Mesenchymal stem cell (in vitro differentiated cells and primary cell): ENCODE data around the gene EEFSEC.

Experiments
- DNase-seq: peaks from one replicate; pipeline ENCODE4 v3.0.0-alpha.2; 2013
- H2AFZ ChIP-seq: one replicate; pipeline ENCODE4 v1.6.1; 2013; ENCODE audit warnings: low read depth, mild to moderate bottlenecking, control low read depth, inconsistent platforms, low read length, moderate library complexity
- H2AK5ac ChIP-seq: 2 replicates; pipeline ENCODE4 v1.6.1; 2013; ENCODE audit warnings: low read length, moderate library complexity, mild to moderate bottlenecking, inconsistent platforms; ENCODE audit not compliant: severe bottlenecking
- H2BK120ac ChIP-seq: one replicate; pipeline ENCODE4 v1.6.1; 2013; ENCODE audit warnings: low read depth, mild to moderate bottlenecking, inconsistent platforms, low read length, moderate library complexity
- H2BK12ac ChIP-seq, 2 experiments: one replicate each; pipeline ENCODE4 v1.6.1; 2013; ENCODE audit warnings: inconsistent platforms in 2 of 2, low read length in 2 of 2, mild to moderate bottlenecking in 2 of 2, moderate library complexity in 2 of 2, control low read depth in 1 of 2
- H2BK15ac ChIP-seq: one replicate; pipeline ENCODE4 v1.6.1; 2013; ENCODE audit warnings: mild to moderate bottlenecking, low read depth, inconsistent platforms; ENCODE audit not compliant: poor library complexity, severe bottlenecking
- H2BK5ac ChIP-seq: 2 replicates; pipeline ENCODE4 v1.6.1; 2013; ENCODE audit warnings: low read depth, mild to moderate bottlenecking, low read length, control low read depth, inconsistent platforms; ENCODE audit not compliant: poor library complexity, severe bottlenecking
- H3K14ac ChIP-seq, 2 experiments: one replicate each; pipeline ENCODE4 v1.6.1; 2013; ENCODE audit warnings: inconsistent platforms in 2 of 2, low read length in 2 of 2, control low read depth in 1 of 2, mild to moderate bottlenecking in 1 of 2, moderate library complexity in 1 of 2
- H3K18ac ChIP-seq, 2 experiments: one replicate each; pipeline ENCODE4 v1.6.1; 2013; ENCODE audit warnings: inconsistent platforms in 2 of 2, low read length in 2 of 2, control low read depth in 1 of 2, low read depth in 1 of 2, mild to moderate bottlenecking in 1 of 2
- H3K23ac ChIP-seq, 2 experiments: one replicate each; pipeline ENCODE4 v1.6.1; 2013; ENCODE audit warnings: inconsistent platforms in 2 of 2, low read length in 2 of 2, mild to moderate bottlenecking in 2 of 2, moderate library complexity in 2 of 2, control low read depth in 1 of 2
- H3K27ac ChIP-seq: 2 replicates; pipeline ENCODE4 v1.5.1; 2013; ENCODE audit warnings: mild to moderate bottlenecking, moderate library complexity, low read length, control low read depth, inconsistent platforms; ENCODE audit not compliant: poor library complexity, severe bottlenecking
- H3K27me3 ChIP-seq, 2 experiments: 2 replicates each; pipeline versions ENCODE4 v1.6.1 to v1.7.0; 2013; ENCODE audit warnings: low read length in 2 of 2, mild to moderate bottlenecking in 2 of 2, moderate library complexity in 2 of 2, control low read depth in 1 of 2, inconsistent platforms in 1 of 2; ENCODE audit not compliant: control insufficient read depth in 1 of 2, insufficient read depth in 1 of 2
- H3K36me3 ChIP-seq, 2 experiments: 2 replicates each; pipeline versions ENCODE4 v1.6.1 to v1.7.0; 2013; ENCODE audit warnings: low read length in 2 of 2, control low read depth in 1 of 2, inconsistent platforms in 1 of 2, low read depth in 1 of 2, mild to moderate bottlenecking in 1 of 2; ENCODE audit not compliant: insufficient read depth in 2 of 2, control insufficient read depth in 1 of 2
- H3K4ac ChIP-seq, 2 experiments: one replicate each; pipeline ENCODE4 v1.6.1; 2013; ENCODE audit warnings: inconsistent platforms in 2 of 2, low read length in 2 of 2, mild to moderate bottlenecking in 2 of 2, moderate library complexity in 2 of 2, control low read depth in 1 of 2, low read depth in 1 of 2
- H3K4me1 ChIP-seq: 2 replicates; pipeline ENCODE4 v1.6.1; 2013; ENCODE audit warnings: low read depth, low read length, control low read depth; ENCODE audit not compliant: control insufficient read depth, insufficient read depth
- H3K4me2 ChIP-seq: 2 replicates; pipeline ENCODE4 v1.6.1; 2013; ENCODE audit warnings: low read length, mild to moderate bottlenecking, inconsistent platforms; ENCODE audit not compliant: poor library complexity, severe bottlenecking
- H3K4me3 ChIP-seq, 2 experiments: 2 replicates each; pipeline versions ENCODE4 v1.5.1 to v1.7.0; 2013; ENCODE audit warnings: low read length in 2 of 2, mild to moderate bottlenecking in 2 of 2, control low read depth in 1 of 2, low read depth in 1 of 2; ENCODE audit not compliant: insufficient read depth in 1 of 2
- H3K79me1 ChIP-seq: replicated peaks from 2 replicates; pipeline ENCODE4 v1.6.1; 2013; ENCODE audit warnings: mild to moderate bottlenecking, control low read depth, low read length, inconsistent platforms; ENCODE audit not compliant: poor library complexity, severe bottlenecking
- H3K9ac ChIP-seq: 2 replicates; pipeline ENCODE4 v1.7.0; 2013; ENCODE audit warnings: mild to moderate bottlenecking, low read length, moderate library complexity
- H3K9me3 ChIP-seq: 2 replicates; pipeline ENCODE4 v1.7.0; 2013; ENCODE audit warnings: mild to moderate bottlenecking, low read length; ENCODE audit not compliant: control insufficient read depth
- H4K8ac ChIP-seq: one replicate; pipeline ENCODE4 v1.6.1; 2013; ENCODE audit warnings: inconsistent platforms, mild to moderate bottlenecking, low read length, moderate library complexity
- H4K91ac ChIP-seq: one replicate; pipeline ENCODE4 v1.6.1; 2013; ENCODE audit warnings: mild to moderate bottlenecking, low read length, inconsistent platforms
- WGBS: methylation state at CpG from one replicate; pipeline ENCODE4 v1.1.7; 2013; ENCODE audit warnings: mixed read lengths; 5-methylcytosine and 5-hydroxymethylcytosine counted together

The EEFSEC gene

GRCh38 chr3:128262457-128262856 is 109.2 kb downstream of the EEFSEC start:
- Histone ChIP-seq H3K4me2 (no peak overlapping the region), H2BK5ac (no peak overlapping the region)
- WGBS = 93% methylated on average over 3 of the region's 3 CpGs

GRCh38 chr3:128263118-128263517 is 109.8 kb downstream of the EEFSEC start:
- WGBS = 86% methylated on average over 8 of the region's 8 CpGs
- peaks cover 0 to 11% of the 10 kb centered on the region in 2 experiments for H3K36me3 ChIP-seq
- DNase-seq = no peak
- peaks cover 26% of the 10 kb centered on the region for H3K9me3 ChIP-seq
- H2AFZ ChIP-seq = no peak overlapping the region
- H4K8ac ChIP-seq = no peak overlapping the region
- H2BK5ac ChIP-seq = no peak overlapping the region
- H3K27me3 ChIP-seq = no peaks in the 10 kb centered on the region
- no peak overlapping the region for H2AK5ac ChIP-seq
- H3K4me3 ChIP-seq = no peak overlapping the region
- H3K27ac ChIP-seq = no peak overlapping the region
- H3K14ac ChIP-seq = no peak overlapping the region
- no peak overlapping the region for H2BK12ac ChIP-seq
- H3K4me2 ChIP-seq = no peak overlapping the region
- no peaks in the 10 kb centered on the region for H3K79me1 ChIP-seq
- no peak overlapping the region for H3K18ac ChIP-seq
- no peak overlapping the region for H4K91ac ChIP-seq
- peaks cover 3% of the 10 kb centered on the region for H3K4me1 ChIP-seq
- H3K23ac ChIP-seq = no peak overlapping the region
- H2BK15ac ChIP-seq = no peak overlapping the region
- no peak overlapping the region for H3K9ac ChIP-seq
- H3K4ac ChIP-seq = no peak overlapping the region
- H2BK120ac ChIP-seq = no peak overlapping the region

More at GRCh38 chr3:128262457-128262856, 109.2 kb downstream of the EEFSEC start:
- Histone ChIP-seq H2BK12ac (no peak overlapping the region), H2AK5ac (no peak overlapping the region), H2BK15ac (no peak overlapping the region), H3K14ac (peak overlapping the region in 1 of 2 experiments; percentile 10), H3K18ac (no peak overlapping the region), H3K4me1 (peaks cover 3% of the 10 kb centered on the region), H3K27ac (no peak overlapping the region), H2AFZ (no peak overlapping the region), H4K91ac (no peak overlapping the region), H4K8ac (no peak overlapping the region), H3K79me1 (peaks cover 1% of the 10 kb centered on the region), H3K27me3 (no peaks in the 10 kb centered on the region), H3K9me3 (peaks cover 26% of the 10 kb centered on the region), H3K4me3 (no peak overlapping the region), H3K36me3 (peaks cover 0 to 11% of the 10 kb centered on the region in 2 experiments), H3K4ac (no peak overlapping the region), H2BK120ac (no peak overlapping the region), H3K23ac (no peak overlapping the region), H3K9ac (no peak overlapping the region)
- no peak for DNase-seq

- 76% methylated on average over 6 of the region's 6 CpGs for WGBS
- Histone ChIP-seq H2BK120ac (no peak overlapping the region), H2AK5ac (no peak overlapping the region), H2BK15ac (no peak overlapping the region), H3K14ac (no peak overlapping the region), H4K8ac (no peak overlapping the region), H3K4me1 (peaks cover 3% of the 10 kb centered on the region), H3K4me3 (no peak overlapping the region), H3K27me3 (no peaks in the 10 kb centered on the region), H3K23ac (no peak overlapping the region), H2BK12ac (no peak overlapping the region), H4K91ac (no peak overlapping the region), H3K27ac (no peak overlapping the region), H3K4ac (no peak overlapping the region), H3K4me2 (no peak overlapping the region), H3K18ac (no peak overlapping the region), H2BK5ac (no peak overlapping the region), H3K79me1 (no peaks in the 10 kb centered on the region), H2AFZ (no peak overlapping the region), H3K36me3 (peaks cover 0 to 13% of the 10 kb centered on the region in 2 experiments), H3K9me3 (peaks cover 23% of the 10 kb centered on the region), H3K9ac (no peak overlapping the region)
- no peak for DNase-seq
These were observed 110.7 kb downstream of the EEFSEC start for GRCh38 chr3:128263946-128264345.

GRCh38 chr3:128266453-128266852 is 113.2 kb downstream of the EEFSEC start:
- Histone ChIP-seq H3K27ac (no peak overlapping the region), H3K4ac (no peak overlapping the region), H2BK120ac (no peak overlapping the region), H3K23ac (no peak overlapping the region), H3K14ac (no peak overlapping the region), H2AK5ac (no peak overlapping the region), H3K36me3 (peaks cover 0 to 18% of the 10 kb centered on the region in 2 experiments), H3K79me1 (no peaks in the 10 kb centered on the region), H4K8ac (no peak overlapping the region), H3K18ac (no peak overlapping the region), H3K9me3 (no peaks in the 10 kb centered on the region), H4K91ac (peak overlapping the region; percentile 62), H3K4me3 (no peak overlapping the region), H3K4me2 (no peak overlapping the region), H3K4me1 (peaks cover 6% of the 10 kb centered on the region), H2BK15ac (no peak overlapping the region), H3K27me3 (no peaks in the 10 kb centered on the region), H2BK5ac (no peak overlapping the region), H2AFZ (no peak overlapping the region), H3K9ac (no peak overlapping the region), H2BK12ac (no peak overlapping the region)
- WGBS = 95% methylated on average over 1 of the region's 1 CpG
- DNase-seq = no peak
